GM19351 (cell line): ENCODE data around the gene CSTB.
"Not testable (repeated sequence)": the region's sequence is repeated elsewhere in the genome, so short reads cannot be mapped to it uniquely, and the experiment has no call there.

Experiments used
- ATAC-seq: cut with Tn5 transposase; IDR thresholded peaks from one replicate; pipeline ENCODE4 v1.9.1; 2021; ENCODE audit warnings: mild to moderate bottlenecking, moderate library complexity; ENCODE audit not compliant: unreplicated experiment

The CSTB gene, protein sequence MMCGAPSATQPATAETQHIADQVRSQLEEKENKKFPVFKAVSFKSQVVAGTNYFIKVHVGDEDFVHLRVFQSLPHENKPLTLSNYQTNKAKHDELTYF

DNA sequence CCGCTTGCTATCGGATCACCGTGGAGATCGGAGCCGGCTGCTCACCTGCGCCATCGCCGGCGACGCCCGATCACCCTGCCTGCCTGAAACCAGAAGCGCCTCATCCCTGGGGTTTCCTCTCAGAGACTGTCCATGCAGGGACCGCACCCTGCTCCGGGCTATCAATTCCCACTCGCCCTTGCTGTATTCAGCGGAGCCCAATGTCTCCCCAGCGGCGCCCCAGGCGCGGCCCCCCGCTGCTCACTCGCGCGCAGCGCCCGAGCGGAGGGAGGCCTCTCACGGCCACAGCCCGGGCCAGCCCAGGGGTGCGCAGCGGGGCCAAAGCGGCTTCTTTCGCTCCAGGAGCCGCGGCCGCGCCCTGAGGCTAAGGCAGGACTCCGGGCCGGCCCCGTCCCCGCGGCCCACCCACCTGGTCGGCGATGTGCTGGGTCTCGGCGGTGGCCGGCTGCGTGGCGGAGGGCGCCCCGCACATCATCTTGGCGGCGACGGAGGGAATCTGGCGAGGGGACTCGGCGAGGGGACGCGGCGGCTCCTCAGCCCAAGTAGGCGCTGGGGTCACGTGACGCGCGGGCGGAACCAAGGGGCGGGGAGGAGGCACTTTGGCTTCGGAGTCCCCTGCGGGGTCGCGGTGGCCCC is at the start of gene CSTB:
TSS of gene CSTB (minus strand) at position 514 of the 636 bp plus-strand sequence. CDS start at position 475, 39 bp downstream.
- peak; percentile 62 for ATAC-seq

DNA sequence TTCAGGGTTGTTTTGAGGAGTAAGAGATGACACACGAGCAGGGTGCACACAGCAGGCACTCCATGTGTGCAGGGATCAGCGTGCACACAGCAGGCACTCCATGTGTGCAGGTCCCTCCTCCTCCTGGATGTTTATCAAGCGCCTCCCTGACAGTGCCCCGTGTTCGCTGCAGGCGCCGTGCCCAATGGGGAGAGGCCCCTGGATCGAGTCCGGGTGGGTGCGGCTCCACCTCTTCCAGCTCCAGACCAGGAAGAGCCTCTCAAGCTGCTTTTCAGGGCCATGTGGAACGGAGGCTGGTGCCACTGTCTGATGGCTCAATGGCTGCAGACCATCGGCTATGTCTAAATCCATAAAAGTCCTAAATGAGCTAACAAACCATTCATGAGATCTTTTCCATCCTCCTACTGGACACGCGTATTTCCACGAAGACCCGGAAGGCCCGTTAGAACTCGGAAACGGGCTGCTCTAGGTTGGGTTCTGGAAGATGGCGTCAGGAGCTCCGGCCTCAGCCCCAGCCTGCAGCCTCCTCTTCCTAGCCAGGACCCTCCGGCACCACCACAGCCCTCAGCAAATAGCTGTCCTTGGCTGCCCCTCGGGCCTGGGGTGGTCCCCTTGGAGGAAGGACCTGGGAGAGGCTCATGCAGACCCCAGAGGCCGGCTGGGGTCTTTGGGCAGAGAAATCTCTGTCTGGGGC is 49.3 kb upstream of the CSTB start:
- ATAC-seq, result no peak

DNA sequence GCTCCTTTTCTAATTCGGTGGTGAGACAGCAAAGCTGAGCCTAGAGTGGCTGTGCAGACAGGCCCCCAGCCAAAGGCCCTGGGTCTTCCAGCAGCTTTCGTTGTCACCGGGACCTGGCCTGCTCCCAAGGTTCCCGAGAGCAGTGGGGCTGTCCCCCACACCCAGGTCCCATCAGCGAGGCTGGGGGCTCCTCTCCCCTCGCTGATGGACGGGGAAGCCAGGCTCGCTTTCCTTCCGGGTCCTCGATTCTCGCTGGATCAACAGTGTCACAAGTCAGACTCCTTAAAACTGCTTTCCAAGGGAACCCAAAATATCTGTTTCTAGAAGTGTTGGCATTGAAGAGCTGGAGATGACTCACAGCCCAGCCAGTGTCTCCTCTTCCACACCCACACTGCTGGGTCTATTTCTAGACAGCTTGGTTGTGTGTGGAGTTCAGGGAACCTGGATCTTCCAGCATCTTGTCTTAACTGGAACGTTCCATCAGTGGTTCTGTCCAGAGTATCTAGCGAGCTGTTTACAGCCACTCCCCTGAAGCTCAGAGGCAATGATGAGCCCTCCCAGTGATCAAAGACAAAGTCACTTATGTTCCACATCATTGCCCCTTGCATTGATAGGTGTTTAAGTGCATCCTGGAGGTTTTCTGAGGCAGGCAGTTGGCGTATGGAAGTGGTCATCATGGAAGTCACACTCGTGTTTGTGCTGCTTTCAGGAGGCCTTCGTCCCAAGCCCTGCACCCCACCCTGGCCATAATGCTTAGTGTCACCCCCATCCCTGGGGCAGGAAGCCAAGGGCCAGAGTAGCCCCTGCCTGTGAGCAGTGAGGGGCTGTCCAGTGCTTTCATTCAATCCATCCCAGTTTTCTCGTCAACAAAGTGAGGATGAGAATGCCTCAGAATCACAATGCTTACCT is 48.5 kb upstream of the CSTB start:
- no peak for ATAC-seq

DNA sequence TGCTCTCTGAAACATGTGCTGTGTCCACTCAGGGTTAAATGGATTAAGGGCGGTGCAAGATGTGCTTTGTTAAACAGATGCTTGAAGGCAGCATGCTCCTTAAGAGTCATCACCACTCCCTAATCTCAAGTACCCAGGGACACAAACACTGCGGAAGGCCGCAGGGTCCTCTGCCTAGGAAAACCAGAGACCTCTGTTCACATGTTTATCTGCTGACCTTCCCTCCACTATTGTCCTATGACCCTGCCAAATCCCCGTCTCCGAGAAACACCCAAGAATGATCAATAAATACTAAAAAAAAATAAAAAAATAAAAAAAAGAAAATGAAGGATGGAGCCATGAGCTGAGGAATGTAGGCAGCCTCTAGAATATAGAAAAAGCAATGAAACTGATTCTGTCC is 46.6 kb upstream of the CSTB start:
- ATAC-seq, result not testable (repeated sequence)

DNA sequence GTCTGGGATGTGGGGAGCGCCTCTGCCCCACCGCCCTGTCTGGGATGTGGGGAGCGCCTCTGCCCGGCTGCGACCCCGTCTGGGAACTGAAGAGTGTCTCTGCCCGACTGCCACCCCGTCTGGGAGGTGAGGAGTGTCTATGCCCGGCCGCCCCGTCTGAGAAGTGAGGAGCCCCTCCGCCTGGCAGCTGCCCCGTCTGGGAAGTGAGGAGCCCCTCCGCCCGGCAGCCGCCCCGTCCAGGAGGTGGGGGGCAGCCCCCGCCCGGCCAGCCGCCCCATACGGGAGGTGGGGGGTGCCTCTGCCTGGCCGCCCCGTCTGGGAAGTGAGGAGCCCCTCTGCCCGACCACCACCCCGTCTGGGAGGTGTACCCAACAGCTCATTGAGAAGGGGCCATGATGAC is 46.1 kb upstream of the CSTB start:
- not testable (repeated sequence) for ATAC-seq

DNA sequence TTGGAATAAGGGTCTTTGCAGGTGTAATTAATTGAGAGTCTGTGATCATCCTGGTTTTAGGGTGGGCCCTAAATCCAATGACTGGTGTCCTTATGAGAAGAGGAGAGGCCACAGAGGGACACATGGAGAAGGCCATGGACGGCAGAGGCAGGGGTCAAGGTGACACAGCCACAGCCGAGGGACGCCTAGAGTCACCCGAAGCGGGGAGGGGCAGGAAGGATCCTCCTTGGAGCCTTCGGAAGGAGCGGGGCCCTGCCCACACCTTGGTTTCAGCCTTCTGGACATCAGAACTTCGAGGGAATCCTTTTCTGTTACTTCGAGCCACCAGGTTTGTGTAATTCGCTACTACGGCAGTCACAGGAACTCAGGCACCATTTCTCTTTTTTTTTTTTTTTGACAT is 44.4 kb upstream of the CSTB start:
- no peak for ATAC-seq

DNA sequence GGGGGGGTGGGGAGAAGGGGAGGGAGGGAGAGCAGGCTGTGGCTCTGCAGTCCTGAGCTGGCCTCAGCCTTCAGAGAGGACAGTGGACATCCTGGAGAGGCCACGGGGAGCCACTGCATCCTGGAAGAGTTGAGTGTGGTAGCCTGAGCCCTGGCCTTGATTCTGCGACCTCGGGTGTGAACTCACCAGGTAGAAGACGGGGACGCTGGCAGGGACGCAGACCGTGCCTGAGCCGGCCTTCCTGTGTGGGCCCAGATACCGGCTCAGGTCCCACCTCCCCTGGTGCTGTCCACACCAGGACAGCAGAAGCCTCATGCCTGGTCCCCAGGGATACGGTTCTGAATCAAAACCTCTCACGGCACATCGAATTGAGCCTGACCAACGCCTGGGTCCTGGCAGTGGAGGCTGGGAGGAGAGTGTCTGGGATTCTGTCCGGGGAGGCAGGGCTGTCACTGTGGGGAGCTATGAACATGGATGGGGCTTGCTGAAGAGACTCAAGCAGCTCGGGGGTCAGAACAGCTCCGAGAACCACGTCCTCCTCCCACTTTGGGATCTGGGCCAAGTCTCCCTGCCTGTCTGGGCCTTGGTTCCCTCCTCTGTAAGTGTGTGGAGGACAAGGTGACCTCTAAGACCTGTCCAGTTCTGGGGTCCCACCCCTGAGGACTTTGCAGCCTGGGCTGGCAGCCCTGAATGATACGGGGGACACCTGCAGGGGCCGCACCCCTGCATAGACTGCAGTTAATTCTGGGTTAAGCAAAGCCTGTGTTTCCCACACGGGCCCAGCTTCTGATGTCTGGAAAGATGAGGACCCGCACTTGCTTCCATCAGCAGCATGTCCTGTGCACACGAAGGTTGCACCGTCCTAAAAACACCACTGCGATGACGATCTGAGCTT is 43.6 kb upstream of the CSTB start:
- no peak for ATAC-seq

DNA sequence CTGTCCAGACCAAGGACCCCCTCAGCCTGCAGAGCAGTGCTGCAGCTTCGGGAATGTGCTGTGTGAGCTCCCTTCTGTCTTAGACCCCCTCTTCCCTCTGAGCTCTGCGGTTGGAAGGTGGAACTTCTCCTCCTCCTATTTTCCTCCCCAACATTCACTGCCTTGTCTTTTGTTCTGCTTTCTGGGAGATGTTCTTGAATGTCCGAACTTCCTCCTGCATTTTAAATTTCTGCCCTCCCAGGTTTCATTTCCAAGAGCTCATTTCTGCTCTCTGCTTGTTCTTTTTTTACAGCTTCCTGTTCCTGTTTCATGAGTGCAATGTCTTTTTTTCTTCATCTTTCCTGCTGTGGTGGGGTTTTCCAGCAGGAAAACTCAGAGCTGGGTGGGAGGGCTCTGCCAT is 42.6 kb upstream of the CSTB start:
- no peak for ATAC-seq

DNA sequence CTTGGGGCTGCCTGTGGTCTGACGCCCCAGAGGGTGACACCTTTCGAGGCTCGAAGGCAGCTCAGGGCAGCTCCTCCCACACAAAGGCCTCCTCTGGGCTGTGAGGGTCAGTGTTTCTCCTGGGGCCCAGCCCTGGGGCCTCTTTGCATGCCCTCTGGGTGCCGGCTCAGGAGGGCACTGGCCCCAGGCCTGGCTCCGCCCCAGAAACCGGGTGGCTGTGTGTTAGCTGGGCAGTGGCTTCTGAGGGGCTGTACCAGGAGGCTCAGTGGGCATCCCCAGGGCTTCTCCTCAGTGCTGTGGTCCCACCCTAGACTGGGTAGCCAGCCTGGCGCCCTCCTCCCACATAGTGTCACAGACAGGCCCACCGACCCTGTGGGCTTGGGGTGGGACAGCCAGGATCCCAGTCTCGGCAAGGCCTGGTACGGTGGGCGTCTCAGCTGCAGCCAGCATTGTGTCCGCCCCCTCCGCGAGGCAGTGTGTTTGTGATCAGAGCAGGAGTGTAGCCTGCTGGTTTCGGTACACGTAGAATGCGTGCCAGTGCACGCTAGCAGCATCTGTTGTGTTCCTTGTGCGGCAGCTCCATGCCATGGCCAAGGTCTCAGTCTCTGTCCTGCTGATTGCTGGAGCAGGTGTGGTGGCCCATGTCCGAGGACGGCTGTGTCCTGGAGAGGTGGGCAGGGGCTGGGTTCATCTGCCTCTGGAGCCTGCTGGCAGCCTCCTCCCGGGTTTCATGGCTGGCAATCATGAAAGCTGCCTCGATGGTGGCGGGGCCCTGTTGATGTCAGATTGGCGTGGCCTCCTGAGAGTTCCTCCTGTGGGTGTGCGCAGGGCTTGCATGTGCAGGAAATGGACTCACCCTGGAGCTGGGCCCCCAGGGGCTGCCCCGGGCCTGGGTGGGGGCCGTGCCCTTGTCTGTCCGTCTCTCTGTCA is 41.3 kb upstream of the CSTB start:
- ATAC-seq, result no peak

DNA sequence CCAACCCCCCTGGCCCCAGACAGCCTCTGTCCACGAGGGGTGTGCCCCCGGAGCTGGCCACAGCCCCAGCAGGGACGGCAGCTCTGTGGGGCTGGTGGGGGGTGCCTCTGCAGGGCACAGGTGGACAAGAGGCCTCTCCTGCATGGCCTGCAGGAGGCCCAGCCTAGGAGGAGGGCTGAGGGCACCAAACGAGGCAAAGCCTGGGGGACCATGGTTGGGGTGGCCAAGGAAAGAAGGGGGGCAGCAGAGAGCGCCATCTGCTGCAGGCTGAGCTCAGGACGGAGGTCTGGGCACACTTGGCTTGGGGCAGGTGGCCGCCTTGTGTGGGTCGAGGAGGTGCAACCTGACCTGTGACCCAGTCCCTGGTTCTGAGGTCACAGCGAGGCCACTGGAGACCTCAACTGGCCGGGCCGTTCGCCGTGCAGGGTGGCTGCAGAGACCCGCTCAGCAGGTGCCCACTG is 40.5 kb upstream of the CSTB start:
- ATAC-seq, result no peak

DNA sequence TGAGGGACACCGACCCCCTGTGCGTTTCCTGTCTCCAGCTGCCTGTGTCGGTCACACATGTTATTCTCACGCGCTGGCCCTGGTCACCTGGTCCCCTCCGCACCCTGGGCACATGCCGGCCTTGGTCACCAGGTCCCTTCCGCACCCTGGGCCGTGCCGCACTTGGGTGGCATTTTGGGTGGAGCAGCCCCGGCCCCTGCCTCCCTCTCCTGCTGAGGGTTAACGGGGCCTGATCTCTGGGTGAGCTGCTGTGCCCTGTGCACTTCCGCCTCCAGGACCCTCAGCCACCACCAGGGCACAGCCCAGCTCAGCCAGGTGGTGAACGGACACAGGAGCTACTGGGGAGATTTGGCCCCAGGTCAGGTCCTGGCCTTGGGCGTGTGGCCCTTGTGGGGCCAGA is 39.9 kb upstream of the CSTB start:
- no peak for ATAC-seq

DNA sequence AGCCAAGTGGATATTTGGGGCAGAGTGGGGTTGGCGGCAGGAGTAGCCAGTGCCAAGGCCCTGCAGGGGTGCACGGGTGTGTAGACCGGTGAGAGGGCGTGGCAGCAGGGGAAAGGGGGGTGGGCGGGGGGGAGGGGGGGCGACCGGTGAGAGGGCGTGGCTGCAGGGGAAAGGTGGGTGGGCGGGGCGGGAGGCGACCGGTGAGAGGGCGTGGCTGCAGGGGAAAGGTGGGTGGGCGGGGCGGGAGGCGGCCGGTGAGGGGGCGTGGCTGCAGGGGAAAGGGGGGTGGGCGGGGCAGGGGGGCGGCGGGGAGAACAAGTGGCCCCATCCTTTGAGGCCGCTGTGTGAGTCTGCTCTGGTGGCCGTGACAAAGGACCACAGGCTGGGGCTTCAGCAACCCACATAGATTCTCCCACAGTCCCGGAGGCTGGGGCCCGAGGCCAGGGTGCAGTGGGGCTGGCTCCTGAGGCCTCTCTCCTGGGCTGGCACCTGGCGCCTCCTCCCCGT is 39.1 kb upstream of the CSTB start:
- ATAC-seq, result no peak

DNA sequence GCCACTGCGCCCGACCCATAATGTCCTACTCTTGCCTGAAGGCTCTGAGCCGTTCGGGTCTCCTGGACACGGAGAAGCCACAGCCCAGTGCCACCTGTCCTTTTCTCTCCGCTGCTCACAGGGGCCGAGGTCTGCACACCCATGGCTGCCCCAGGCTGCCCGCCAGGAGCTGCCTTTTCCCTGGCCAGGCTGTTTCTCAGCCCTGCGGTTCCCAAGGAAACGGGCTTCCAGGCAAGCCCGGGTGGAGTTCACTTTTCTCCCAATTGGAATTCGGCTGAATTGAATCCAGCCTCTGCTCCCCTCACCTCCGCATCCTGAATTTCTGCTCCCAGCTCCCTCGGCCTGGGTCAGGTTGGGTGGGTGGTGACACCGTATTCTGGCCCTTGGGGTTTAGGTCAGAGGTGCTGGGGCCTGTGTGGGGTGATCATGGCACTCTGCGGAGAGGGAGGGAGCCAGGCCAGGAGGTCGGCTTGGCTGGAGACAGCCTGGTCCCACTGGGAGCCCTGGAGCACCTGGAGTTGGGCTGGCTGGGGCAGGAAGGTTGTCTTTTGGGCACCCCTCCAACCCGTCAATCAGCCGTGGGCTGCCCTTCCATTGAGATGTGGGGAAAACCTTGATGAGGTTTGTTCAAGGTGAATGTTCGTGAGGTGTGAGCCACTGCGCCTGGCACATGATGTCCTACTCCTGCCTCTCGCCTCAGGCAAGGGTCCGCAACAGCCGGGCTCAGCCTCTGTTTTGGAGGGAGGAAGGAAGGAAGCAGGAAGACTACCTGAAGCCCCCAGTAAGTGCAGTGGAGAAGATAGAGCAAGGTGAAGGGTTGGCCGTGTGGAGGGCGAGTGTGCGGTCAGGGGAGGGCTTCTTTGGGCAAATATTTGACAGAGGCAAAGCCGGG is 38.4 kb upstream of the CSTB start:
- no peak for ATAC-seq

DNA sequence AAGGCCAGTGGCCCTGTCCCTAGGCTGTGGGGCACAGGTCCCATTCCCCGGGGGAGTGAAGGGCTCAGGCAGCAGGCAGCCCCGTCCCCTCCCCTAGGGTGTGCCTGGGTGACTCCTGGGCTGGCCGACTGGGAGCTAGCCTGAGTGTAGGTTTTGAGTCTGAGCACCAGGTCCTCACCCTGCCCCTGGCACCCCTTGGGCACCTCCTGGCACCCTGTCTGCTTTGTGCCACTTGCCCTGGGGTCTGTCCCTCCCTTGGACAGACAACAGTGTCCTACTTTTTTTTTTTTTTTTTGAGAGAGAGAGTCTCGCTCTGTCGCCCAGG is 37.5 kb upstream of the CSTB start:
- ATAC-seq, result no peak

DNA sequence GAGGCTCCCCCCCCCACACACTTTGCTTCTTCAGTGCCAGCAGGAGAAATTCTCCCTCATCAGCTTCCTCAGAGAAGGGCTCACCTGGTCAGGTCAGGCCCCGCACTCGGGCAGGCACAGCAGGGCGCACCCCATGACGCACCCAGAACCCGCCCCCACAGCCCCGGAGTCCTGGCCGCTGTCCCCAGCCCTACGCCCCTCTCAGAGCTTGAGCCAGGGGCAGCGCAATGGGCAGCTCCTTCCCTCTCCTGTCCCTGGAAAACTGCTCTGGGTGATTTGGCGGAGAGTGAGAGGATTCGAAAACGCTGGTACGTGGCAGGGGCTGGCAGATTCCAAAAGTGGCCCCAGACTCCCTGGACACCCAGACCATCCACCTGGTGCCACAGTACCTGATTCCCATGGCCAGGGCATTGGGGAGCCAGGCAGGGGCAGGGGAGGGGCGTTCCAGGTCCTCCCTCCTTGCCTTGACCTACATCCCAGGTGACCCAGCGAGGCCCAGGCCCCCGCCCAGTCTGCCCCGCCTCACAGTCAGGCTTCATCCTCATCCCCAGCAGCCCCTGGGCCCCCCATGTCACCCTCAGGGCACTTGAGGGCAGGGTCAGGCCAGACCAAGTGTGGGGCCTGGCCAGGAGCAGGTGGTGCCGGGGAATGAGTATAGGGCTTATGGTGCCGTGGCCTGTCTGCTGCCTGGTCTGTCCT is 37.0 kb upstream of the CSTB start:
- no peak for ATAC-seq

DNA sequence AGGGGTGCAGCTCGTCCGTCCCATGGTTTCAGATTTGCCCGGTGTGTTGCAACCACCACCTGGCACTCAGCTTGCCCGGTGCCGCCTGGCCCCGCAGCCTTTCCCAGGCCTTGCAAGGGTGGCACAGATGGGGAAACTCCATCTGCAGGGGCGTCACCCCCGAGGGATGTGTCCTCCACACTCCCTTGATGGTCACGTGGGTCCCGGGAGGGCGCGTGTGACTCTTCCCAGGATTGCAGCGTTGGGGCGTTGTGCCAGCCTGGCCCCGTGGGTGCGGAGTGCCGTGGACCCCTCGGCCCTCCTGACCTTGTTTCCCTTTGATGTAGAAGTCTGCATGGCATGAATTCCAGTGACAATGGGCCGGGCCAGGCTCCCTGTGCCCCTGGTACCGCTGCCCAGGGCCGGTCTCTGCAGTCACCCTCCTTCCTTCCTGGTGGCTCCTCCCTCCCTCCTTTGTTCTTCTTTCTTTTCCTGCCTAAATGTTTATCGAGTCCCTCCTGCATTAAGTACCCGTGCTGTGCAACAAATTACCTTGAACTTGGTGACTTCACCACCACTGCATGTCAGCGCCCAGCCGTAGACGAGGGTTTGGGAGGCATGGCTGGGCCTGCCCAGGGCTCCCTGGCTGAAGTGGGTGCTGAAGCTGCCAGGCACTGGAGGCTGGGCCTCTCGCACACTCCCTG is 36.2 kb upstream of the CSTB start:
- no peak for ATAC-seq
